HG03354 (cell line): ENCODE measurements around the gene MTUS2.
A peak's percentile ranks its signal among the peaks of the same experiment; 100 is the strongest.

Experiments
- ATAC-seq: cut with Tn5 transposase; IDR thresholded peaks from one replicate; pipeline ENCODE4 v1.9.1; 2021; ENCODE audit warnings: mild to moderate bottlenecking; ENCODE audit not compliant: unreplicated experiment, poor library complexity, severe bottlenecking

MTUS2 gene

DNA sequence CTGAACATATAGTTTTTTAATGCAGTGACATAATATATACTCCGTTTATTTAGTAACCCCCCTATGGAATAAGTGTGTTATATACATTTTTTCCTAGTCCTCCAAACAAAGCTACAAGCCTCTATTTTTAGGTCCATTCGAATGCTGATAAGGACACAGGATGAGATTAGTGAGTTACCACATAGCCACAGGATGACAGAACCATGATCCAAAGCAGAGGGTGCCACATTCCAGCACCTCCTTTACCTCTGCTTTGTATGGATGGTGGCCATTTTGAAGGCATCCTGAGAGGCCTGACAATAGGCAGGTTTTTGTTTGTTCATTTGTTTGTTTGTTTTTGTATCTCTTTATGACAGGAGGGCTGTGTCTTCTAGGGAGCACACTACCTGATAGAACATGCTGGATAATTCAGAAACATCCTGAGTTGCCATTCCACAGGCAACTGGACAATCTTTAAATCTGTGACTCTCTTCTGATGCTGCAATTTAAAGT lies 186.3 kb downstream of the MTUS2 start:
- no peak for ATAC-seq

DNA sequence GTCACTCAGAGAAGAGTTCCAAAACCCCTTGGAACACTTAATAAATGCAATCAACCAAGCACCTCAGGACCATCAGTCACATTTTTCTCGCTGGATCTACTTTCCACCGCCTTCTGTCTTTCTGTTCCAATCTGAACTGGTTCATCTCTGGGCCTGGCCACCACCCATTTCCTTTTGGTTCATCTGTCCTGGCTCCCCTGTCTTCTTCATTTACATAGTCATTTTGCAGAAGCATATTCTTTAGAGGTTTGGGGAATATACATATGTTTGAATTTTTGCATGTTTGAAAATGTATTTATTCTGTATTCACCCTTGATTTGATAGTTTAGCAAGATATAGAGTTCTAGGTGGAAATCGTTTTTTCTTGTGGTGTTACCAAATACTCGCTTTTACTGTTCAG lies 188.2 kb downstream of the MTUS2 start:
- ATAC-seq, result no peak

DNA sequence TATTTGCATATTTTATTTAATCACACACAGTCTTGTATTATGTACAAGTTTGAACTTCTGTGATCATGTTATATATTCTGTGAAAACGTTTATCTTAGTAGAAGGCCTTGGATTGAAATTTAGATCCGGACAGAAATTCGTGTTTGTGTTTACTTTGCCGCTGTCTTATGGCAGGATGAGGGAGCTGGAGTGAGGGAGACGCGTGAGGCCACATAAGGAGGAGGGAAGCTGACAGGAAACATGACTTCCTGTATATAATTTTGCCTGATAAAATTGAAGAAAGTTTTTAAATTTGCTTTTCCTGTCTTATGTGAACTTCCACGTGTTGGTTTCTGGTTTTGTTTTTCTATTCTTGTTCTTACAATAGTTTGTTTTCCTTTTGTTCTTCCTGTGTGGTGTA lies 200.2 kb downstream of the MTUS2 start:
- no peak for ATAC-seq

DNA sequence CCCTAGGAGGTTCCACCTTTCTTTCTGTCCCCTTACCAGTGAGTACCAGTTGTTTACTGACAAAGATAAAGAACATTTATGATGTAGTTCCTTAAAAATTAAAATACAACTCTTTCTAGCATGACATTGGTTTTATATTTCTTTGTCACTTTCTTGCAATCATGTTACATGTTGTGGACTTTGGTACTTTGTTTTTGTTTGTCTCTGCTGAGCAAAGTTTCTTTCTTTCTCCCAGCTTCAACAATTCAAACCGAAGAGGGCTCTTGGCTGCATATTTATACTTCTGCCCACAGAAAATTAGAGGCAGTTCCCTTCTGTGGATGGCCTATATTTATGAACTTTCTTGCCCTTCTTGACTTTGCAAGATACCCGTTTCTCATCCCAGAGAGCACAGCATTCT lies 201.2 kb downstream of the MTUS2 start:
- no peak for ATAC-seq

DNA sequence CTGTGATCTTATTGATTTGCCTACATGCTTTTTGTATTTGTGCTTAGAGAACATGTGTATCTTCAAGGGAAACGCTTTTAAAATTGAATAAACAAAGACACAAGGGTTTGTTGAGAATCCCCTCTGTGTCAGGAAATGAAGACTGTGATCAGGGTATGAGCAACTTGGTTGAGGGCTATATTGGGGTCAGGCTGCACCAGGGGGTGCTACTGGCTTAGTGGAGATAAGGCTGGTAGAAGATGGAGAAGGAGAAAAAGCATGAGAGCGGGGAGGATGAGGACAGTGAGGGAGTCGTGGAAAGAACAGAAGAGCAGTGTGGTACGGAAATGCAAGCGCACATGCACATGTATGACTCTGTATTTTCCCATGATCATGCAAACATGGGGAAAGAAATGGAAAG lies 201.6 kb downstream of the MTUS2 start:
- ATAC-seq, result no peak

DNA sequence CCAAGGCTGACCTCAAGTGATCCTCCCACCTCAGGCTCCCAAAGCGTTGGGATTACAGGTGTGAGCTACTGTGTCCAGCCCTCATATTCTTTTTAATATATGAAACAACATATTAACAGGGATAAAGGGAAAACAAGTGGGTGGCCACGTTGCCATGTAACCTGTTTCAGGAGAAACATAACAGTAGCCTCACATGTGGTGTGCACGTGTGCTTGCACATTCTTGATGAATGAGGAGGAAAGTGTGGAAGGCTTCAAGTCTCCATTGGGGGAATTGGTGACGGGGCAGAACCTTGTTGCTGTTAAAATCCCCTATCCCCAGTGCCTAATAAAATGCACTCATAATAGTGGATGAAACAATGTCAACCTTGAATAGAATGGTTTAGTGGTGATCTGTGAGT lies 202.3 kb downstream of the MTUS2 start:
- ATAC-seq, result no peak

DNA sequence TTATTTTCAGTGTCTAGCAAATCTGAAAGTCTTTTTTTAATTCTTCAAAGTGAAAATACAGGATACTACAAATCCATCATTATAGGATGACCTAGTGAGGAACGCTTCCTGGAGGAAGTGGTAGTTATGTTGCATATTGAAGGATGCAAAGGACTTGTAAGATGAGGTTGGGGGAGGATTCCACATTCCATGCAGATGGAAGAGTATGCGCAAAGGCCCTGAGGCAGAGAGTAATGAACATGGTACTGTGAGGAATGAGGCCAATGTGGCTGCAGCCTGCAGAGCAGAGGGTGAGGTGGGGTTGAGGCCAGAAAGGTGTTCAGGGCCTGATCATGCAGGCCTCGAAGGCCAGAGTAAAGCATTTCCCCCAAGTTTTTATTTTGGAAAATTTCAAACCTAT lies 202.8 kb downstream of the MTUS2 start:
- no peak for ATAC-seq

DNA sequence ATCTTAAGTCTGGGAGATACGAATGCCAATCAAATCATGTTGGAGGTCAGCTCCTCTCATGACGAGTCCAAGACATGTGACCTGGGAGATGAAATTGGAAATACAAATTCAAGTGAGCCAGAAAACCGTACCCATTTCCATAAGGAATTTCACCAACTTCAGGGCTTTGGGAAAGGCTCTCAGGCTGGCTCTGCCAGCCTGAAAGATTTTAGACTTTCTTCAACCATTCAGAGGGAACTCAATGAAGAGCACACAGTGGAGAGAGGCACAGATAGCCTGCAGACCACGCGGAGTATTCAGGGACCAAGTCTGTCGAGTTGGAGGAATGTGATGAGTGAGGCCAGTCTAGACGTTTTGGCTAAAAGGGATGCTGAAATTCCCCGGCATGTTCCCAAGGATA lies 204.6 kb downstream of the MTUS2 start:
- ATAC-seq, result no peak

DNA sequence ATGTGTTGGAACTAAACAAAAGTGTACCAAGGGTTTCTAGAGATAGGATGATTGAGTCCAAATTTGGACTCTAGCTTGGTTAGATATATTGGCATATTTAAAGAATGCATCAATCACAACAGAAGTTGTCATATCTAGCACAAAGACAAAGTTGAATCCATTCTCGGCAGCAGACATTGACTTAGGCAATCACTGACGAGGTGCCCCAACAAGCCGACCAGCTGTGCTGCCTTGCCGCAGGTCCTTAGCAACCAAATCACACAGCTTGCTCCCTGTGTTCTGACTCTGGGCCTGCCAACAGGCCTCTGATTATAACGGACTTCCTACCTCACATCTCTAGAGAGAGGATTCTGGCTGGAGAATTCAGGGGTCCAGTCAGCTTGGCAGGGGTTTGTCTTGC lies 208.7 kb downstream of the MTUS2 start:
- ATAC-seq, result no peak

DNA sequence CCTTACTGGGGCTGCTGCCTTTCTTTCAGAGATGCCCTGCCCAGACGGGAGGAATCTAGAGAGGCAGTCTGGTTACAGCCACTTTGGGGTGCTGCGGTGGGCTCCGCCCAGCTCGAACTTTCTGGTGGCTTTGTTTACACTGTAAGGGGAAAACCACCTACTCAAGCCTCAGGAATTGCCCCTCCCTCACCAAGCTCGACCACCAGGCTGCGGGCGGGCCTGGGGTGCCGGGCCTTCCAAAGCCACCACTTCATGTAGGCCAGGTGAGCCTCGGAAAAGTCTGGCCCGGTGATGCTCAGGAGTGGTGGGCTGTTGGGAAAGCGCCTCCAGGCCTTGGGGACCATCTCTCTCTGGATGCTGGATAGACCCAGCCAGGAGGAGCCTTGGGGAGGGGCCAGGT lies 218.6 kb downstream of the MTUS2 start:
- no peak for ATAC-seq

DNA sequence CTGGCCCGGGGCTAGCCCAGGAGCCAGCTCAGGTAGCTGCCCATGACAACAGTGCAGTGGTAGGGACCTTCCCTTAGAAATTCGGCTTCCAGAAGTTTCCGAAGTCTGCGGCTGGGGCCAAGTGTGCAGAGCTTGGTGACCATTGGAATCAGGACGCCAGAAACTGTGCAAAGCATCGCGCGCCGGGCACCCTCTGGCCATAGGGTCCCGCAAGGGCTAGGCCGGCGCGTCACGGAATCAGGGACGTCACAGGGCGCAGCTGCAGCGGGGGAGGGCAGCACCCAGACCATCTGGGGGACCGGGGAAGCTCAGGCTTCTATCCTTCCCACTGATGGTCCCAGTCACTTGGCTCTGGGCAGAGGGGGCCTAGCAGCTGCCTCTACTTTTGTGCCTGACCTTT lies 219.1 kb downstream of the MTUS2 start:
- ATAC-seq, result no peak

DNA sequence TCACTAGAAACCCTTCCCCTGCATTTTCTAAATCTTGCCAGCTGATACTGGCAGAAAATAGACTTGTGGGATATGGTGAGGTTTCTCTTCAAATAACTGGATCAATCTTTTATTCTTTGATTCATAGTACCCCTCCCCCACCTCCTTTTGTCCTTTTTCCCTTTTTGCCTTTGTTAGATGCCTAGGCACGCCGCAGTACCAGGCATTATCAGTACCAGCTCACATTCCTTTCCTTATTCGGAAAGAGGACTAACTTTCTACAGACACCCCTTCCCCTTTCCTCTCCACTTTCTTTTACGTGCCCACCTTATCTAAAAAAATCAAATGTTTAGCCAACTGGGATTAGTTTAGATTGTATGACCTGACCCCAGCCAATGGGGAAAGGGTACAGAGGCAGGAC lies 226.4 kb downstream of the MTUS2 start:
- no peak for ATAC-seq

DNA sequence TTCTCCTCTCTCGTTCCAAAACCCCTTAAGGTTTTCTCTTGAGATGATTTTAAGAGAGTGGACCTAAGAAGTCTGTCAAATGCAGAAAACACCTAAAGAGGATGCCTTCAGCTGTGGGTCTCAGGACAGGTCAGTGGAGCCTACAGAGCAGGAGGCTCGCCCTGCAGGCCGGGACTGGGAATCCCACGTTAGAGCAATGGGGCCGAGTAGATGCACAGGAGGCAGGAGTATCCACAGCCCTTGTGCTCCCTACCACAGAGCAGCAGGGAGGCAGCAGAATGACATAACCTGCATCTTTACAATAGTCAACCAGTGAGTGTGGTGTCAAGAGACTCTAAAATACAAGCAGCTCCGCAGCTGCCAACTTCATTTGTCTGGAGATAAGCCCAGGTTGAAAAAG lies 229.4 kb downstream of the MTUS2 start:
- ATAC-seq, result no peak

DNA sequence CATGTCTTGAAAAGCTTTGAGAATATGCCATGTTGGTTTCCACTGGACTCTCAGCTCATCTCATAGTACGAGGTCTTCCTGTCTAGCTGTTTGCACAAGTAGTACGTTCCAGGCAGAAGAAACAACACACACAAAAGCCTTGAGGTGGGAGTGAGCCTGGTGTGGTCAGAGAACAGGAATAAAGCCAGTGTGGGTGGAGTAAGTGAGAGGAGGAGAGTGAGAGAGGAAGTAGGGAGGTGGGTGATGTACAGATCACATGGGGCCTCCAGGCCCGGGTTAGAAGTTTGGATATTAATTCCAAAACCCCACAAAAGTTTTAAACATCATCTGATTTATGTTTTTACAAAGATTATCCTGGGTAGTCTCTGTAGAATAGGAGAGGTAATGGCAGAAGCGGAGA lies 230.6 kb downstream of the MTUS2 start:
- no peak for ATAC-seq

DNA sequence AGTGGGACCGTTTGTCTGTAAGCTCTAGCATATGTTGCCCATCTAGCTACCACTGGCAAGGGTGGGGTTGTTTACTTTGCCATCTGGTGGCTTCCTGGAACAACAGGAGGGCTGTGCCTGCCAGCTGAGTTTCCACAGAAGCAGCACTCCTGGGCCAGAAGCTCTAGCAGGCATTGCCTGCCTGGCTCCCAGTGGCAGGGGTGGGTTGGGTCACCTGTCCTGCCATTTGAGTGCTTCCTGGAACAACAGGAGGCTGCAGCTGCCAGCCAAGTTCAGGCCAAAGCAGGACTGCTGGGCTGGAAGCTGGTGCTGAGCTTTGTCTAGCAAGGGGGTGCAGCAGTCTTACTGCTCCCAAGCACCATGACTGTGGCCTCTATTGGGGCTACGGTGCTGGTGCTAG lies 239.7 kb downstream of the MTUS2 start:
- no peak for ATAC-seq

DNA sequence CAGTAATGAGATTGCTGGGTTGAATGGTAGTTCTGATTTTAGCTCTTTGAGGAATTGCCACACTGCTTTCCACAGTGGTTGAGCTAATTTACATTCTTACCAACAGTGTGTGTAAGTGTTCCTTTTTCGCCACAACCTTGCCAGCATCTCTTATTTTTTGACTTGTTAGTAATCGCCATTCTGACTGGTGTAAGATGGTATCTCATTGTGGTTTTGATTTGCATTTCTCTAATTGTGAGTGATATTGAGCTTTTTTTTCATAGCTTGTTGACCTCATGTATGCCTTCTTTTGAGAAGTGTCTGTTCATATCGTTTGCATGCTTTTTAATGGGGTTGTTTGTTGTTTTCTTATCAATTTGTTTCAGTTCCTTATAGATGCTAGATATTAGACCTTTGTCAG lies 245.0 kb downstream of the MTUS2 start:
- peak; percentile 54 for ATAC-seq

DNA sequence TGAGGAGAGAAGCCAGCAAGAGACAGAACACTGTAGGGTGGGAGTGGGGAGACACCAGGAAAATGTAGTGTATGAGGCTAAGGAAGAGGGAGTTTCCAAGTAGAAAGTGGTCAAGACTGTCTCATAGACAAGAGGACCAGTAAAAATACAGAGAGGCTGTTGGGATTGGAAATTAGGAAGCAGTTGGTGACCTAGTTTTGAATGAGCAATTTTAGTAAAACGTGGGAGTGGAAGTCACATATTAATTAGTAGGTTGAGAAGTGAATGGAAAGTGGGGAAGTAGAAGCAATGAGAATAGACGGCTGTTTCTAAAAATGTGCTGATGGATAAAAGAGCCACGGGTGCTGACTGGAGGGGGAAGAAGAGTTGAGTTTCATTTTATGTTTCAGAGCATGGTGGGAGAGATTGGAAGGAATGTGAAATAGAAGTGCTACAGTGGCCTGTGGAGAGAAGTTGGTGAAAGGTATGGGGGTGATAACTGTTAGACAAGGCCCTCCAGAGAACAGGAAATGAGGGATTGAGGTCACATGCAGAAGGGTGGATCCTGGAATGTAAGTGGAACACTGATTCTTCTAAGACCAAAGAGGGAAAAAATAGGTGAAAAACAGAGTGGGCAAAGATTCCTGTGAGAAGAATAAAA lies 247.3 kb downstream of the MTUS2 start:
- ATAC-seq, result no peak

DNA sequence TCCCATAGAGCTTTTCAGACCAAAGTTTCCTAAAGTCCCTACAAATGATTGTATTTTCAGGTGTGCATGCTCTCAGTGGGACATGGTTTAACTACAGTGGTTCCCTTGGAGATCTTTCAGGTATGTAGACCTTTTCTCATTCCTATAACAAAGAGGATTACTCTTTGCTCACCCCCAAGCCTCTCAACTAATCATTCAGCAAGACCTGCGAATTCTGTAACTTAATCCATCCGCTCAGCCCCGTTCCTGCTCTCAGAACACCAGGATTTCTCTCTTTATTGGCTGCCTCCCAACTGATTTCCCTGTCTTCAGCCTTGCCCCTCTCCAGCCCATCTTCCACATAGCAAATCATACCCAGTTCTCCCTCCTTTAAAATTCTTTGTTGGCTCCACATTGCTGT lies 253.6 kb downstream of the MTUS2 start:
- ATAC-seq, result no peak

DNA sequence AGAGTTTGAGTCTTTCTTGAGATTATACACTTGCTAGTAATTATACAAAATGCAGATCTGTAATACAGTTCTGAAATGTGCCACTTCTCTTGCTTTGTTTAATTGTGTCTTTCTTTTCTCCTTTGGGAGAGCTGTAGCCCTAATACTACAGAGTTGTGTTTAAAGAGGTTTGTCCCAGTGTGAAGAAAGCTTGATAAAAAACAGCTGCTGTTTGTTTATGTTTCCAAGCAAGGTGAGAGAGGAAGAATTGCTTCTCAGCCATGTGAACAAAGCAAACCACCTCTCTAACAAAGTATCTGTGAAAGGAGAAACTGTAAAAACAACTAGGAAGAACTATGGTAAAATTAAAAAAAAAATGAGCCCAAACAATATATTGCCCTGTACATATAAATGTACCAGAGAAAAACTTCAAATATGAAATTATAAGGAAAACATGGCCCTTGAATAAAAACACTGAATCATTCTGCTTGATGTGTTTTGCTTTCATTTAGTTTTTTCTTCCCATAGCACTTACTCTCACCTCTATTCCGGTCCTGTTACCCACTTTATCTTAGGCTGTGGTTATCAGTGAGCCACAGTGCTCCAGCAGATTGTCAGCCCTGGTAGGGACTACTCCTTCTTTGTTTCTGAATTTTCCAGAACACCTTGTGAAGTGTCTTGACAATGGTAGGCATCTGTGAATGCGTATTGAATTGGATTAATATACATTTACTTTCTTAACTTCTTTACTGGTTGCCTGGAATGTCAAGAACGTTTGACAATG lies 257.1 kb downstream of the MTUS2 start:
- ATAC-seq, result no peak

DNA sequence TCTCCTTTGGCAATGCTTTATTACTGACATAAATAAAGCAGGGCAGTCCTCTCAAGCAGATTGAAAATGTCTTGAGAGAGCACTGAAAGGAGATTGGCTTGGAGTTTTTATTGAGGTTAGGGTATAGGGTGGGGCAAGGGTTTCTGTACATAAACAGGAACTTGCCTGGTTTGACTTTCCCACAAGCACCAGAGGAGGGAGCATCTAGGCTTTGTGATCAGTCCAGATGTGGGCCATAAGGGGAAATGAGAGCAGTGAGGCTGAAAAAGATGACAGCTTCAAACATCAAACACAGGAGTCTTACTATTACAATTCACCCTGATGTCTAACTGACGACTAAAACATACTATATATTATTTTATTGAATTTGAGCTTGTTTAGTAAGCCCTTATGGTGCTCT lies 260.9 kb downstream of the MTUS2 start:
- ATAC-seq, result no peak

DNA sequence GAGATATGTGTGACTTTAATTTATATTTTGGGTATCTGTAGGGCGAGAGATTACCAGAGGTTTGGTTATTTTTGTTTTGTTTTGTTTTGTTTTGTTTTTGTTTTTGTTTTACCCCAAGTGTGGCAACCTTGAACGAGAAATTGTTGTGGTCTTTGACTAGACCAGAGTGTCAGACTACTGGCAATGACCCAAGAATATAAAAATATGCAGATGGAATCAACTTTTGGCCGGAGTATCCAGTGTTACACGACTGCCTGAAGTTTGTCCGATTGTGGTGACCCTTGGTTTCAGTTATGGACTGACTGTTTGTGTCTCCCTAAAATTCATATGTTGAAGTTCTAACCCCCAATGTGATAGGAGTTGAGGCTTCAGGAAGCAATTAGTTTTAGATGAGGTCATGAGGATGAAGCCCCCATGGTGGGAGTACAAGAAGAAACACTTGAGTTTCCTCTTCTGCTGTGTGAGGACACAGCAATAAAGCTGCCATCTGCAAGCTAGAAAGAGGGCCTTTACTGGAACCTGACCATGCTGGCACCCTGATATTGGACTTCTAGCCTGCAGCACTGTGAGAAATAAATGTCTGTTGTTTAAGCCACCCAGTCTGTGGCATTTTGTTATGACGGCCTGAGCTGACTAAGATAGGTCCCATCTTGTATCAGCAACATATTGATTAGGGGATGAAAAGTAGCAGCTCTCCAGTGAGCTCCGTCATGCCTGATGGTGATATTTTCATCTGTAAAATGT lies 261.7 kb downstream of the MTUS2 start:
- ATAC-seq, result no peak
